T-cell (primary cell): ENCODE data around the gene MORN1. TPM values are rescaled to one million over a fixed set of nuclear protein-coding genes. Genes with fewer than 3 reads are reported as not detected.
"Not testable (repeated sequence)": the region's sequence is repeated elsewhere in the genome, so short reads cannot be mapped to it uniquely, and the experiment has no call there.

ENCODE experiments used
- ATAC-seq, 4 experiments: fragments of 200-7000 bp in 3 of 4; fragments of 150-1000 bp in 1 of 4; cut with Tn5 transposase; replicated peaks in 1 of 4; 1 replicate in 3 of 4; 2 replicates in 1 of 4; pipeline ENCODE4 v1.10.0; 2021; ENCODE audit warnings: moderate library complexity in 3 of 4, mild to moderate bottlenecking in 2 of 4, moderate number of reproducible peaks in 1 of 4
- CTCF ChIA-PET, 2 donors: fragments of 300-600 bp; sonication (Branson Sonifier 250); formaldehyde crosslinking; loops; one replicate each; lab custom pipeline; 2022; ENCODE audit warnings: antibody characterized with exemption in 2 of 2; lab: Charles Lee
- POLR2A ChIA-PET, 2 donors: fragments of 300-600 bp; sonication (Branson Sonifier 250); formaldehyde crosslinking; loops; one replicate each; lab custom pipeline; 2022; ENCODE audit warnings: antibody characterized with exemption in 2 of 2; lab: Charles Lee
- DNase-seq, 35 experiments: peaks; one replicate each; pipeline versions ENCODE4 v3.0.0 to v3.0.0-alpha.2; 2013 to 2023
- H3K27ac ChIP-seq: one replicate; pipeline ENCODE4 v1.5.1; 2013; ENCODE audit warnings: low read length
- H3K27me3 ChIP-seq, 2 experiments: replicated peaks in 1 of 2; 1 replicate in 1 of 2; 2 replicates in 1 of 2; pipeline versions ENCODE4 v1.6.1 to v1.7.0; 2013; ENCODE audit warnings: low read length in 1 of 2, mixed read lengths in 1 of 2; ENCODE audit not compliant: control insufficient read depth in 2 of 2, insufficient read depth in 2 of 2; ENCODE audit errors: extremely low read depth in 1 of 2
- H3K36me3 ChIP-seq, 2 donors: 1 replicate in 1 of 2; 2 replicates in 1 of 2; pipeline versions ENCODE4 v1.6.1 to v1.7.0; 2013; ENCODE audit warnings: low read length in 1 of 2; ENCODE audit not compliant: control insufficient read depth in 2 of 2, insufficient read depth in 1 of 2; ENCODE audit errors: extremely low read depth in 1 of 2
- H3K4me1 ChIP-seq, 2 experiments: 1 replicate in 1 of 2; 2 replicates in 1 of 2; pipeline versions ENCODE4 v1.6.1 to v1.7.0; 2013; ENCODE audit warnings: low read length in 2 of 2, mixed read lengths in 1 of 2; ENCODE audit not compliant: insufficient read depth in 2 of 2, control insufficient read depth in 1 of 2; ENCODE audit errors: extremely low read depth in 1 of 2
- H3K4me3 ChIP-seq, 2 donors: 1 replicate in 1 of 2; 2 replicates in 1 of 2; pipeline versions ENCODE4 v1.5.1 to v1.7.0; 2013; ENCODE audit warnings: mild to moderate bottlenecking in 2 of 2, low read length in 1 of 2, moderate library complexity in 1 of 2; ENCODE audit not compliant: control insufficient read depth in 1 of 2; ENCODE audit errors: extremely low read depth in 1 of 2
- H3K9me3 ChIP-seq: 2 replicates; pipeline ENCODE4 v1.7.0; 2013
- H3K27ac Mint-ChIP-seq, 2 donors: one replicate each; pipeline ENCODE4 v1.8.0; 2020 to 2021; ENCODE audit warnings: mild to moderate bottlenecking in 2 of 2, mixed read lengths in 2 of 2
- H3K27me3 Mint-ChIP-seq, 2 donors: one replicate each; pipeline ENCODE4 v1.8.0; 2021 to 2022; ENCODE audit warnings: mixed read lengths in 2 of 2
- H3K36me3 Mint-ChIP-seq: one replicate; pipeline ENCODE4 v1.8.0; 2021; ENCODE audit warnings: mixed read lengths
- H3K4me1 Mint-ChIP-seq, 3 donors: one replicate each; pipeline ENCODE4 v1.8.0; 2020 to 2022; ENCODE audit warnings: mixed read lengths in 3 of 3, mild to moderate bottlenecking in 1 of 3
- H3K4me3 Mint-ChIP-seq, 3 donors: one replicate each; pipeline ENCODE4 v1.8.0; 2020 to 2022; ENCODE audit warnings: mild to moderate bottlenecking in 3 of 3, mixed read lengths in 3 of 3, moderate library complexity in 3 of 3
- H3K9me3 Mint-ChIP-seq, 3 donors: one replicate each; pipeline ENCODE4 v1.8.0; 2020 to 2022; ENCODE audit warnings: mixed read lengths in 3 of 3
- WGBS: methylation state at CpG from one replicate; pipeline ENCODE4 v1.1.5; 2013; ENCODE audit warnings: missing lambda C conversion rate; ENCODE audit not compliant: insufficient coverage; 5-methylcytosine and 5-hydroxymethylcytosine counted together
- total RNA-seq, 35 experiments: library from RNA in 6 of 35; stranded (reverse) in 6 of 35; fragments of 120-200 nt in 1 of 35; gene quantifications; one replicate each; pipeline versions ENCODE4 v1.2.1 to v1.2.4 and lab custom pipeline; 2013 to 2026

The MORN1 gene
- total RNA-seq, 5 donors from 2014 or later (not counting 1 experiment from before 2014, with no cell fraction given): 8.2 to 17.5 (median 13.2) TPM

- POLR2A ChIA-PET: interaction anchor here in 1 of 2 donors (0.7 kb wide), 1 partner anchor 35 kb away, joined by 6 read pairs; no protein-coding TSS in a partner anchor
These were observed 95.1 kb downstream of the MORN1 start for GRCh38 chr1:2296211-2296610.

GRCh38 chr1:2295526-2295925 is 95.8 kb downstream of the MORN1 start:
- peaks cover 84 to 99% (median 99%) of the 10 kb centered on the region in 3 donors for H3K4me1 Mint-ChIP-seq
- no peaks in the 10 kb centered on the region for H3K27me3 Mint-ChIP-seq
- no peak for DNase-seq
- no peaks in the 10 kb centered on the region for H3K9me3 Mint-ChIP-seq
- peaks cover 0 to 6% of the 10 kb centered on the region in 2 donors for H3K36me3 ChIP-seq
- H3K9me3 ChIP-seq: no peaks in the 10 kb centered on the region
- no peak overlapping the region for H3K4me3 ChIP-seq
- H3K27me3 ChIP-seq: peaks cover 0 to 2% of the 10 kb centered on the region in 2 experiments
- H3K4me3 Mint-ChIP-seq: peak overlapping the region in 1 of 3 donors; percentile 91
- WGBS: 97% methylated on average over 6 of the region's 13 CpGs
- peak overlapping the region; percentile 72 to 84 for H3K27ac Mint-ChIP-seq
- peaks cover 61 to 100% of the 10 kb centered on the region in 2 experiments for H3K4me1 ChIP-seq
- POLR2A ChIA-PET: no interaction called here
- ATAC-seq: no peak
- CTCF ChIA-PET: interaction anchor here in 1 of 2 donors (0.7 kb wide), 1 partner anchor 341 kb away, joined by 6 read pairs; no protein-coding TSS in a partner anchor
- no peak overlapping the region for H3K27ac ChIP-seq
- H3K36me3 Mint-ChIP-seq: peaks cover 8% of the 10 kb centered on the region

More at GRCh38 chr1:2296211-2296610, 95.1 kb downstream of the MORN1 start:
- 63% methylated on average over 2 of the region's 9 CpGs for WGBS
- ATAC-seq, H3K9me3 Mint-ChIP-seq, H3K27me3 Mint-ChIP-seq, H3K36me3 Mint-ChIP-seq, H3K4me3 ChIP-seq, H3K36me3 ChIP-seq, H3K9me3 ChIP-seq, H3K27ac ChIP-seq, H3K27me3 ChIP-seq: not testable (repeated sequence)
- peaks cover 58 to 100% of the 10 kb centered on the region in 2 experiments for H3K4me1 ChIP-seq
- peaks cover 84 to 97% (median 97%) of the 10 kb centered on the region in 3 donors for H3K4me1 Mint-ChIP-seq
- peak overlapping the region; percentile 81 to 84 for H3K27ac Mint-ChIP-seq
- CTCF ChIA-PET: interaction anchor here in 1 of 2 donors (0.7 kb wide), 1 partner anchor 340 kb away, joined by 6 read pairs; no protein-coding TSS in a partner anchor
- peak overlapping the region in 2 of 3 donors; percentile 17 to 91 for H3K4me3 Mint-ChIP-seq
- DNase-seq: peak in 7 of 35 experiments; percentile 14 to 53 (median 38)

- H3K27ac ChIP-seq: no peak overlapping the region
These were observed 96.7 kb downstream of the MORN1 start for GRCh38 chr1:2294725-2295078.

GRCh38 chr1:2294033-2294724 is 97.2 kb downstream of the MORN1 start:
- ChIA-PET CTCF (no interaction called here), POLR2A (interaction anchor here in 1 of 2 donors (0.5 kb wide), 1 partner anchor 72 kb away, joined by 21 read pairs; no protein-coding TSS in a partner anchor)
- peaks cover 0 to 6% of the 10 kb centered on the region in 2 donors for H3K36me3 ChIP-seq
- Mint-ChIP-seq H3K9me3 (no peaks in the 10 kb centered on the region), H3K27me3 (no peaks in the 10 kb centered on the region), H3K36me3 (peaks cover 8% of the 10 kb centered on the region), H3K4me1 (peaks cover 85 to 98% (median 98%) of the 10 kb centered on the region in 3 donors), H3K27ac (peak overlapping the region; percentile 52 to 55), H3K4me3 (peak overlapping the region in 1 of 3 donors; percentile 91)
- H3K4me3 ChIP-seq: no peak overlapping the region
- H3K27ac ChIP-seq: no peak overlapping the region
- 79% methylated on average over 22 of the region's 23 CpGs for WGBS
- H3K27me3 ChIP-seq: peaks cover 0 to 2% of the 10 kb centered on the region in 2 experiments
- peaks cover 60 to 100% of the 10 kb centered on the region in 2 experiments for H3K4me1 ChIP-seq
- ATAC-seq: no peak
- no peak for DNase-seq
- H3K9me3 ChIP-seq: no peaks in the 10 kb centered on the region

More at GRCh38 chr1:2294725-2295078, 96.7 kb downstream of the MORN1 start:
- peak overlapping the region in 1 of 3 donors; percentile 91 for H3K4me3 Mint-ChIP-seq
- H3K9me3 Mint-ChIP-seq: no peaks in the 10 kb centered on the region
- peak overlapping the region in 1 of 2 donors; percentile 23 for H3K27ac Mint-ChIP-seq
- no peak for ATAC-seq
- ChIA-PET CTCF (no interaction called here), POLR2A (no interaction called here)
- H3K36me3 Mint-ChIP-seq: peaks cover 8% of the 10 kb centered on the region
- H3K4me1 Mint-ChIP-seq: peaks cover 85 to 99% (median 99%) of the 10 kb centered on the region in 3 donors
- Histone ChIP-seq H3K9me3 (no peaks in the 10 kb centered on the region), H3K36me3 (peaks cover 0 to 6% of the 10 kb centered on the region in 2 donors), H3K4me3 (no peak overlapping the region), H3K4me1 (peaks cover 62 to 100% of the 10 kb centered on the region in 2 experiments), H3K27me3 (peaks cover 0 to 2% of the 10 kb centered on the region in 2 experiments)
- no peak for DNase-seq
- 100% methylated on average over 2 of the region's 5 CpGs for WGBS
- no peaks in the 10 kb centered on the region for H3K27me3 Mint-ChIP-seq

DNA sequence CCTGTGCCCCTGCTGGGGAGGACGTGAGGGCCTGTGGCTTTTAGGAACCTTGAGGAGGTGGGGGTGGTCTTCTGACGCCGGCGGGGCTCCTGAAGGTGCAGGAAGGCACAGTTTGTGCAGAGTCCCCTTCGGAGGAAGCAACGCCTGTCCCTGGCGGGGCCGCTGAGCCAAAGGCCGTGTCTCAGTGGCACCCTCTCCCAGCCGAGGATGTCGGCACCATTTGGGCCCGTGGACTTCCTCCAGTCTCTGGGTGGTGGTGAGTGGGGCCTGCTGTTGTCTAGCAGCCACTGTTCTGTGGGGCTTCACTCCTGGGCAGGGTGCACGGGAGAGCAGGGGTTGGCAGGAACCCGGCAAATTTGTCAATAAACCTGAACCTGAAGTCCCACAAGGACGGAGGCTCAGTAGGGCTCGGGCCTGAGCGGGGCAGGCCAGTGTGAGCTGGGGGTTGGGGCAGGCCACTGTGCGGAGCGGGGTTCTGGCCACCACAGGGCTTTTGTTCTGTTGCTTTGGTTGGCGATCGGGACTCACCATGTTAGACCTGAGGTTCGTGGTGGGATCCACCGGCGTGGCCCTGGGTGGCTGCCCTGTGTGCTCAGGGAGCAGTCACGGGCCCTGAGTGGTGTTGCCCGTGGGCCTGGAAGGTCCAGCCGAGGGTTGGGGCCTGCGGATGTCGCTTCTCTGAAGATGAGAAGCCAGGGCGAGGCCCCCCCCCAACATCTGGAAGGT is 98.5 kb downstream of the MORN1 start:
- Mint-ChIP-seq H3K4me3 (peak overlapping the region in 1 of 3 donors; percentile 91), H3K27me3 (no peaks in the 10 kb centered on the region), H3K36me3 (peaks cover 8% of the 10 kb centered on the region), H3K4me1 (peaks cover 88 to 99% (median 98%) of the 10 kb centered on the region in 3 donors), H3K27ac (no peak overlapping the region), H3K9me3 (no peaks in the 10 kb centered on the region)
- H3K27me3 ChIP-seq: peaks cover 0 to 2% of the 10 kb centered on the region in 2 experiments
- no peak overlapping the region for H3K4me3 ChIP-seq
- H3K4me1 ChIP-seq: peaks cover 64 to 100% of the 10 kb centered on the region in 2 experiments
- DNase-seq: no peak
- peaks cover 0 to 6% of the 10 kb centered on the region in 2 donors for H3K36me3 ChIP-seq
- ChIA-PET POLR2A (no interaction called here), CTCF (interaction anchor here in 1 of 2 donors (0.6 kb wide), 1 partner anchor 93 kb away, joined by 6 read pairs; no protein-coding TSS in a partner anchor)
- H3K27ac ChIP-seq: no peak overlapping the region
- WGBS: 94% methylated on average over 25 of the region's 30 CpGs
- no peak for ATAC-seq
- no peaks in the 10 kb centered on the region for H3K9me3 ChIP-seq

- Mint-ChIP-seq H3K4me1 (peaks cover 88 to 96% (median 94%) of the 10 kb centered on the region in 3 donors), H3K4me3 (peak overlapping the region in 2 of 3 donors; percentile 56 to 91), H3K27ac (peak overlapping the region; percentile 28 to 82), H3K9me3 (no peaks in the 10 kb centered on the region), H3K27me3 (no peaks in the 10 kb centered on the region), H3K36me3 (peaks cover 5% of the 10 kb centered on the region)
- WGBS: 69% methylated on average over 2 of the region's 5 CpGs
- peaks cover 0 to 2% of the 10 kb centered on the region in 2 experiments for H3K27me3 ChIP-seq
- peak overlapping the region; percentile 80 for H3K27ac ChIP-seq
- DNase-seq (no peak), ATAC-seq (no peak)
- peak overlapping the region in 1 of 2 donors; percentile 28 for H3K4me3 ChIP-seq
- CTCF ChIA-PET: interaction anchor here (0.6 to 1.0 kb wide), 3 partner anchors 9 to 57 kb away, joined by 3 read pairs; no protein-coding TSS in a partner anchor
- POLR2A ChIA-PET: interaction anchor here (0.5 to 0.7 kb wide), 3 partner anchors 9 to 61 kb away, joined by 3 to 11 read pairs (median 8); no protein-coding TSS in a partner anchor
- H3K9me3 ChIP-seq: no peaks in the 10 kb centered on the region
- peaks cover 0 to 3% of the 10 kb centered on the region in 2 donors for H3K36me3 ChIP-seq
- H3K4me1 ChIP-seq: peaks cover 63 to 96% of the 10 kb centered on the region in 2 experiments
These were observed 99.8 kb downstream of the MORN1 start for GRCh38 chr1:2291577-2291976.
